ENCODE data around the gene FAM149B1.

The FAM149B1 gene

GRCh38 chr10:73167783-73168464 lies at the start of gene FAM149B1, which contains the start of gene ECD:
Gene FAM149B1 (plus strand): TSS chr10:73168119. CDS start chr10:73168340, 221 bp downstream.
Gene ECD (minus strand): TSS chr10:73168008. CDS start chr10:73163937, 4,071 bp downstream.
- Histone ChIP-seq H3K27me3 (no peaks in the 10 kb centered on the region), H3K27ac (peak within 1 kb of the TSS; percentile 96), H3K4me3 (peak within 1 kb of the TSS; percentile 81 to 87), H3K9me3 (no peaks in the 10 kb centered on the region), H3K36me3 (peaks cover 0 to 9% (median 3%) of the 10 kb centered on the region in 3 donors), H3K4me1 (peaks cover 0 to 45% (median 22%) of the 10 kb centered on the region in 4 donors)
- peak; percentile 94 to 97 for DNase-seq
- intact Hi-C loops (cut with DNase I; ENCODE audit: low total_unique reads): no loop called here
- peak; percentile 10 to 37 for TF ChIP-seq CTCF (IDR thresholded peaks at IDR 0.05)

GRCh38 chr10:73119457-73119856 lies 48.5 kb upstream of the FAM149B1 start:
- Histone ChIP-seq H3K27ac (no peak overlapping the region), H3K9me3 (no peaks in the 10 kb centered on the region)
- intact Hi-C loops (cut with DNase I; ENCODE audit: low total_unique reads): no loop called here

GRCh38 chr10:73119952-73120351 lies 48.0 kb upstream of the FAM149B1 start:
- Histone ChIP-seq H3K4me1 (peaks cover 0 to 11% (median 0%) of the 10 kb centered on the region in 4 donors), H3K27me3 (no peaks in the 10 kb centered on the region), H3K9me3 (no peaks in the 10 kb centered on the region), H3K4me3 (no peak overlapping the region), H3K36me3 (peaks cover 10 to 51% (median 12%) of the 10 kb centered on the region in 3 donors), H3K27ac (no peak overlapping the region)
- DNase-seq: no peak
- TF ChIP-seq CTCF (IDR thresholded peaks at IDR 0.05): no peak
- intact Hi-C loops (cut with DNase I; ENCODE audit: low total_unique reads): no loop called here

More at GRCh38 chr10:73119457-73119856, 48.5 kb upstream of the FAM149B1 start:
- peaks cover 0 to 11% (median 0%) of the 10 kb centered on the region in 4 donors for H3K4me1 ChIP-seq
- H3K4me3 ChIP-seq: no peak overlapping the region
- DNase-seq: no peak
- H3K36me3 ChIP-seq: peaks cover 10 to 46% (median 12%) of the 10 kb centered on the region in 3 donors
- no peak for TF ChIP-seq CTCF (IDR thresholded peaks at IDR 0.05)
- H3K27me3 ChIP-seq: no peaks in the 10 kb centered on the region

- Histone ChIP-seq H3K4me3 (no peak overlapping the region), H3K27me3 (no peaks in the 10 kb centered on the region), H3K27ac (no peak overlapping the region), H3K4me1 (no peaks in the 10 kb centered on the region), H3K36me3 (peaks cover 29 to 83% (median 33%) of the 10 kb centered on the region in 3 donors), H3K9me3 (no peaks in the 10 kb centered on the region)
- no peak for DNase-seq
- no peak for TF ChIP-seq CTCF (IDR thresholded peaks at IDR 0.05)
- intact Hi-C loops (cut with DNase I; ENCODE audit: low total_unique reads): no loop called here
Measured at GRCh38 chr10:73126343-73126742, 41.6 kb upstream of the FAM149B1 start.

GRCh38 chr10:73131301-73131700 lies 36.6 kb upstream of the FAM149B1 start:
- TF ChIP-seq CTCF (IDR thresholded peaks at IDR 0.05): no peak
- DNase-seq: no peak
- H3K27me3 ChIP-seq: no peaks in the 10 kb centered on the region
- H3K9me3 ChIP-seq: no peaks in the 10 kb centered on the region
- peaks cover 51 to 93% (median 67%) of the 10 kb centered on the region in 3 donors for H3K36me3 ChIP-seq
- H3K27ac ChIP-seq: no peak overlapping the region
- H3K4me1 ChIP-seq: no peaks in the 10 kb centered on the region
- intact Hi-C loops (cut with DNase I; ENCODE audit: low total_unique reads): no loop called here
- no peak overlapping the region for H3K4me3 ChIP-seq

Measured in tibial artery (tissue), 4 donors.